Cardiac fibroblast (primary cell): Measurements from ENCODE around the gene TCAF1.
A peak's percentile ranks its signal among the peaks of the same experiment; 100 is the strongest.

Experiments
- DNase-seq, 2 donors: peaks; one replicate each; pipeline versions ENCODE4 v3.0.0 to v3.0.0-alpha.2; 2010; ENCODE audit warnings: low read depth in 2 of 2
- H3K4me3 ChIP-seq, 2 donors: replicated peaks in 1 of 2; 1 replicate in 1 of 2; 2 replicates in 1 of 2; pipeline ENCODE4 v1.5.1; 2011; ENCODE audit warnings: low read depth in 2 of 2, low read length in 2 of 2, mild to moderate bottlenecking in 2 of 2, moderate library complexity in 1 of 2
- TF ChIP-seq, protein P1 (sequence below): IDR thresholded peaks from one replicate; pipeline ENCODE4 v1.5.1; 2011; ENCODE audit warnings: low read depth, mild to moderate bottlenecking, low read length, inconsistent platforms

The TCAF1 gene

DNA sequence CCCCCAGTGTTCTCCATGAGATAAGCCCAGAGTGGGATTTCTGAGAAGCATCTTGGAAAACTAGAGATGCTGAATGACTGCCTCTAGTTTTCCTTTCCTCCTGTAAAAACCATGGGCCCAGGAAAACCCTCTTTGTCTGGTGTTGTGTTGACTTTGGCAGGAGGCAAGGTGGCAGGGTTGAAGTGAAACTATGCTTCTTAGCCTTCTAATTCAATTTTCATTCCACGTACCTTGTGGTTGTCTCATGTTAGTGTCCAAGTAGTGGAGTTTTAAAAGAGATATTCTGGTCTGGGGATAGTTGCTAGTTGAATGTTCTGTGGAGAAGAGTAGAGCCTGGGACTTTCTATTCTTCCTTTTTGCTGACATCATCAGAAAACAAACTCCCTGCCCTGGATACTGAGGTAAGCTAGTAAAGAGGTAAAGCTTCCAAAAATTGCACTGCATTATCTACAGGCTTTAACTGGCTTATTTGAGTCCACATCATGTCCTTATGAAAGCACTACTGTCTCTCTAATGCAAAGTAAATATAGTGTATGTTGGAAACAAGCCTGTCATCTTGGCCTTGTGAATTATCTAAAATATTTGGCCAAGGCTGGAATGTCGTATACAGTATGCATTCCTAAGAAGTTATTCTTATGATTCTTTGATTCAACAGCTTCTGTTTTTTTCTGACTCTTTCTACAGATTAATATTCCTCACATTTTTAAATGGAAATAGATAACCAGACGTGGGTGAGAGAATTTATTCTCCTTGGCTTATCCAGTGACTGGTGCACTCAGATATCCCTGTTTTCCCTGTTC lies 32.8 kb upstream of the TCAF1 start, which contains the start of gene OR2F2:
Gene OR2F2, plus strand, starts transcription at position 708 of the 800 bp plus-strand sequence. Its CDS starts 0 bp downstream, at position 708.
- TF ChIP-seq, protein P1, sequence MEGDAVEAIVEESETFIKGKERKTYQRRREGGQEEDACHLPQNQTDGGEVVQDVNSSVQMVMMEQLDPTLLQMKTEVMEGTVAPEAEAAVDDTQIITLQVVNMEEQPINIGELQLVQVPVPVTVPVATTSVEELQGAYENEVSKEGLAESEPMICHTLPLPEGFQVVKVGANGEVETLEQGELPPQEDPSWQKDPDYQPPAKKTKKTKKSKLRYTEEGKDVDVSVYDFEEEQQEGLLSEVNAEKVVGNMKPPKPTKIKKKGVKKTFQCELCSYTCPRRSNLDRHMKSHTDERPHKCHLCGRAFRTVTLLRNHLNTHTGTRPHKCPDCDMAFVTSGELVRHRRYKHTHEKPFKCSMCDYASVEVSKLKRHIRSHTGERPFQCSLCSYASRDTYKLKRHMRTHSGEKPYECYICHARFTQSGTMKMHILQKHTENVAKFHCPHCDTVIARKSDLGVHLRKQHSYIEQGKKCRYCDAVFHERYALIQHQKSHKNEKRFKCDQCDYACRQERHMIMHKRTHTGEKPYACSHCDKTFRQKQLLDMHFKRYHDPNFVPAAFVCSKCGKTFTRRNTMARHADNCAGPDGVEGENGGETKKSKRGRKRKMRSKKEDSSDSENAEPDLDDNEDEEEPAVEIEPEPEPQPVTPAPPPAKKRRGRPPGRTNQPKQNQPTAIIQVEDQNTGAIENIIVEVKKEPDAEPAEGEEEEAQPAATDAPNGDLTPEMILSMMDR, result no peak
- DNase-seq, result peak; percentile 85 to 88
- H3K4me3 ChIP-seq, result no peak within 1 kb of the TSS

DNA sequence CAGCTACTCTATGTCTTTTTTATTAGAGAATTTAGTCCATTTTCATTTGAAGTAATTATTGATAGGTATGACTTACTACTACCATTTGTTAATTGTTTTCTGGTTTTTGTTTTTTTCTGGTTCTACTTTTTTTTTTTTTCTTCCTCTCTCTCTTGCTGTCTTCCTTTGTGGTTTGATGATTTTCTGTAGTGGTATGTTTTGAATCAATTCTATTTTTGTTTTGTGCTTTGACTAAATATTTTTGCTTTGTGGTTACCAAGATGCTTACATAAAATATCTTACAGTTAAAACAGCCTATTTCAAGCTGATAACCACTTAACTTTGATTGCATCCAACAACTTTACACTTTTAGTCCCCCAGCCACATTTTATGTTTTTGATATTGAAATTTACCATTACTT lies 29.8 kb upstream of the TCAF1 start:
- H3K4me3 ChIP-seq, result no peak overlapping the region
- DNase-seq, result peak in 1 of 2 donors; percentile 65
- TF ChIP-seq, protein P1, result no peak

DNA sequence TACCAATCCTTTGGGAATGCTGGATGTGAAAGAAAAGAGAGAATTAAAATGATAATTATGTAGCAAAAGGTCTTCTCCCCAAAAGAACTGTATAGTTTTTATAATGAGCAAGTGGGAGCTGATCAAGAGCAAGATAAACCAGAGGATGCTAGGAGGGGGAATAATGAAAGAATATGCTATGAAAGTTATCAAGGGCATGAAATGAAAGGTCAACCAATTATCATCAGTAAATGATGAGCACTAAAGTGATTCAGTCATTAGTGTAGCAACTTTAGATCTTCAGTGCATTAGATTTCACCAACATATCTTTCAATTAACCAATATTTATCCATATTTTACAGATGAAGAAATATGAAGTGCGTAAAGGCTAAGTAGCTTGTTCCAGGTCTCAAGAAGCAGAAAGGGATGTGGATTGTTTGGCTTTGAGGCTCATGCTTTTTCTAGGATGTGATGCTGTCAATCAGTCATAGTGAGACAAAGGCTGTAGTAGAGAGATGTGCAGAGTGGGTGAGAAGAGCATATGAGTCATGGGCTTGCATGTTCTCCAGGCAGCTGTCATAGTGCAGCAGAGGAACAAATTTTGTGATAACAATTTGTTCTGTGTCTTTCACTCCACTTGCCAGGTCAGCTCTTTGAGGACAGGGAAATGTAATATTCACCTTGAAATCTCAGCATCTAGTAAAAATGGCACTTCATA lies 27.4 kb upstream of the TCAF1 start:
- DNase-seq, result peak in 1 of 2 donors; percentile 35
- H3K4me3 ChIP-seq, result no peak overlapping the region
- TF ChIP-seq, protein P1, result no peak

DNA sequence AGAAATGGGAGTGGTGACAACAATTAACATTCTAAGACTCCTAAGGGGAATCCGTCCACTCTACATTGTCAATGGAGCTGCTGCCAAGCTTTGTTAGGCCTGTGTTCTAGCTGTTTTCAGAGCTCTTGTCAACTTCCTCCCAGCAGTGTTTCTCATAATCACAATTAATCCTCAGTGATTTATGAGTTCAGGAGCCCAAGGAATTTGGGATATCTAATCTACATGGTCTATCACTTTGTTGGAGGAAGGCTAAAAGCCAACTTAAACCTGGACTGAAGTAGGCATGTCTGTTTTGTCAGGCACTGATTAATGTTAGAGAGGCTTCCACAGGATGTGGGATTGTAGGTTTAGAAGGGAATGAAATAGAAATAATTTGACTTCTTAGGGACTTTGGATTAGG lies 22.9 kb upstream of the TCAF1 start:
- no peak overlapping the region for H3K4me3 ChIP-seq
- TF ChIP-seq, protein P1, result no peak
- DNase-seq, result no peak

DNA sequence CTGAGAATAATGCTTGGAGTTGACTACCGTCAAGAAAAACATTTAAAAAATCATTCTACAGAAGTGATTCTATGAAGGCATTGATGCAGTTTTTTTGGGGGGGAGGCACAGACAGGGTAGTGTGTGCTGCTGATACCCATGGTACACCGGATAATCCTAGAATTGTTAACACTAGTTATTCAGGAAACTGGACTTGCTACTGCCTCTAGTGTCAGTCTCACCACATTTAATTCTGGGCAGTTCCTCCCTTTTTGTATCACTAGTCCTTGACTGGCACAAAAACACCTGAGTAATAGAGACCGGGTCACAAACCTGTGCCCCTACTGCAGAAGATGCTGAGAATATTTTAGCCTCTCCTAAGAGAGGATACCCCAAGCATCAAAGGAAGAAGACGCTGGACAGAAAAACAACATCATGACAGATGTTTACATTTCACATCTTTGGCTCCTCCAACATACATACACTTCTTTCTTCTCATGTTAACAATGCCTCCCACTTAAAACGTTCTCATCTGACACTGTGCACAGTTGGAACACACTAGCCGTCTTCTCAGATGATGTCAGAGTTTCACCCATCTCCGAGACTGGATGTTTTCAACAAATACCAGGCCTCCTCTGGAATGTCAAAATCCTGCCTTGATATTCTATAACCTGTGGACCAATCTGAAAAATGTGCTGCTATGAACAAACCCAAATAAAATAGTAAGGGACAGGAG lies 13.1 kb upstream of the TCAF1 start:
- no peak overlapping the region for H3K4me3 ChIP-seq
- TF ChIP-seq, protein P1, result peak; percentile 7
- no peak for DNase-seq

DNA sequence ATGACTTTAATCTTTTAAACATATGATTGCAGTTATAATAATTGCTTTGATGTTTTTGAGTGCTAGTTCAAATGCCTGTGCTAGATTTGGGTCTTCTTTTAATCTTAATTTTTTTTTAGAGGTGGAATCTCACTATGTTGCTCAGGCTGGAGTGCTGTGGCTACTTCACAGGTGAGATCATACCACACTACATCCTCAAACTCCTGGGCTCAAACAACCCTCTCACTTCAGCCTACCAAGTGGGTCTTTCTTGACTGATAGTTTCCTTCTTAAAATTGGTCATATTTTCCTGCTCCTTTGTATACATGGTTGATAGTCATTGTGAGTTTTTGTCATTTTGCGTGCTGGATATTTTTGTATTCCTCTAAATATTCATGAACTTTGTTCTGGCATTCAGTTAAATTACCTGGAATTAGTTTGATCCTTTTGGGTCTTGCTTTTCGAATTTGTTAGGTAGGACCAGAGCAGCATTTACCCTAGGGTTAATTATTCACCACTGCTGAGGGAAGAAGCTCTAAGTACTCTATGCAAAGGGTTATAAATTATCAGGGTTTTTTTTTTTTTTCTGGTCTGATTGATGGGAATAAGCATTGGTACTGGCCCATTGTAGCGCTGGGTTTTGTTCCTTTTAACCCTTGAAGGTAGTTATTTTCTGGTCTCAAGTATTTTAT lies 12.1 kb upstream of the TCAF1 start:
- no peak overlapping the region for H3K4me3 ChIP-seq
- DNase-seq, result no peak
- TF ChIP-seq, protein P1, result no peak
